Nephron (organoid): Measurements from ENCODE around the gene TNFRSF14.

Source experiments
- H3K27ac Mint-ChIP-seq, 3 experiments: 2 replicates each; pipeline ENCODE4 v1.8.0; 2020; ENCODE audit warnings: mixed read lengths in 3 of 3, mild to moderate bottlenecking in 2 of 3, moderate library complexity in 1 of 3
- H3K27me3 Mint-ChIP-seq: 2 replicates; pipeline ENCODE4 v1.8.0; 2021; ENCODE audit warnings: low read depth, mild to moderate bottlenecking, moderate library complexity, mixed read lengths
- H3K36me3 Mint-ChIP-seq: 2 replicates; pipeline ENCODE4 v1.8.0; 2020; ENCODE audit warnings: low read depth, mixed read lengths
- H3K4me1 Mint-ChIP-seq: 2 replicates; pipeline ENCODE4 v1.8.0; 2020; ENCODE audit warnings: mixed read lengths
- H3K4me3 Mint-ChIP-seq, 3 experiments: 2 replicates each; pipeline ENCODE4 v1.8.0; 2020; ENCODE audit warnings: mild to moderate bottlenecking in 3 of 3, mixed read lengths in 3 of 3, moderate library complexity in 2 of 3
- H3K9me3 Mint-ChIP-seq: 2 replicates; pipeline ENCODE4 v1.8.0; 2020; ENCODE audit warnings: mixed read lengths
- TF ChIP-seq, protein P1 (sequence below), 3 experiments: fragments of 200-600 bp; sonication (generic); IDR thresholded peaks; one replicate each; pipeline ENCODE4 v1.5.0; 2021; ENCODE audit warnings: antibody characterized with exemption in 3 of 3; ENCODE audit not compliant: unreplicated experiment in 3 of 3

The TNFRSF14 gene

DNA sequence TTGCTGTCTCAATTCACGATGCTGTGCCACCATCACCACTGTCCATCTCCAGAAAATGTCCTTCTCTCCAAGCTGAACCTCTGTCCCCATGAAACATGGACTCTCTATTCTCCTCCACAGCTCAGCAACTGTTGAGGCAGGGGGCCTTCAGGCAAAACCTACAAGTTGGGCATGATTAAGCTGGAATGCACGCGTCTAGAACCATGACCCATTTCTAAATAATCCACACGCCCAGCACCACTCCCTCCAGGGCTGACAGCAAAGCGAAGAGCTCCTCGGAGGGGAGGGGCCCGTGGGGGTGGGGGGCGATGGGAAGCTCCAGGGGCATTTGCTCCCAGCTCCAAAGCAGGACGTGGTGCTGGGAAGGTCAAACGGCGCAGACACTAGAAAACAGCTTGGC is 22.8 kb upstream of the TNFRSF14 start:
- peaks cover 23% of the 10 kb centered on the region for H3K4me1 Mint-ChIP-seq
- H3K9me3 Mint-ChIP-seq = no peaks in the 10 kb centered on the region
- no peaks in the 10 kb centered on the region for H3K36me3 Mint-ChIP-seq
- TF ChIP-seq, protein P1, sequence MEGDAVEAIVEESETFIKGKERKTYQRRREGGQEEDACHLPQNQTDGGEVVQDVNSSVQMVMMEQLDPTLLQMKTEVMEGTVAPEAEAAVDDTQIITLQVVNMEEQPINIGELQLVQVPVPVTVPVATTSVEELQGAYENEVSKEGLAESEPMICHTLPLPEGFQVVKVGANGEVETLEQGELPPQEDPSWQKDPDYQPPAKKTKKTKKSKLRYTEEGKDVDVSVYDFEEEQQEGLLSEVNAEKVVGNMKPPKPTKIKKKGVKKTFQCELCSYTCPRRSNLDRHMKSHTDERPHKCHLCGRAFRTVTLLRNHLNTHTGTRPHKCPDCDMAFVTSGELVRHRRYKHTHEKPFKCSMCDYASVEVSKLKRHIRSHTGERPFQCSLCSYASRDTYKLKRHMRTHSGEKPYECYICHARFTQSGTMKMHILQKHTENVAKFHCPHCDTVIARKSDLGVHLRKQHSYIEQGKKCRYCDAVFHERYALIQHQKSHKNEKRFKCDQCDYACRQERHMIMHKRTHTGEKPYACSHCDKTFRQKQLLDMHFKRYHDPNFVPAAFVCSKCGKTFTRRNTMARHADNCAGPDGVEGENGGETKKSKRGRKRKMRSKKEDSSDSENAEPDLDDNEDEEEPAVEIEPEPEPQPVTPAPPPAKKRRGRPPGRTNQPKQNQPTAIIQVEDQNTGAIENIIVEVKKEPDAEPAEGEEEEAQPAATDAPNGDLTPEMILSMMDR (IDR thresholded peaks at IDR 0.05; ENCODE audit: unreplicated experiment in 3 of 3) = no peak
- peak overlapping the region in 1 of 3 experiments; percentile 48 for H3K27ac Mint-ChIP-seq
- H3K27me3 Mint-ChIP-seq = peaks cover 71% of the 10 kb centered on the region
- H3K4me3 Mint-ChIP-seq = peak overlapping the region in 2 of 3 experiments; percentile 32 to 45

DNA sequence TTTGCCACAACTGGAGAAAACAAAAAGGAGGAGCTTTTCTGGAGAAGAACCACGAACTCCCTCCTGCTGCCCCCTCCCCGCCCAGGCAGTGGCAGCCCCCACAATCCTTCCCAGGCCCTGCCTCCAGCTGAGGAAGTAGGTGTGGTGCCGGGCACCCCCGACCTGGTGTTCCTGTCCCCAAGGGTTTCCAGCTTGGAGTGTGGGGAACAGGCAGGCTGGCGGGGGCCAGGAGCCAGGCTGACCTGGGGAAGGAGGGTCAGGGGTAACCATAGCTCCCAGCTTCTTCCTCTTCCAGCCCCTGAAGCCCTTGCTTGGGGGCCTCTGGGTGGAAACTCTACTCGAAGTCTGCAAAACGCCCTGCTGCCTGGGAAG is 21.9 kb upstream of the TNFRSF14 start:
- Mint-ChIP-seq H3K4me3 (no peak overlapping the region), H3K9me3 (no peaks in the 10 kb centered on the region), H3K27ac (peak overlapping the region in 1 of 3 experiments; percentile 42), H3K4me1 (peaks cover 17% of the 10 kb centered on the region), H3K36me3 (no peaks in the 10 kb centered on the region), H3K27me3 (peaks cover 66% of the 10 kb centered on the region)
- TF ChIP-seq, protein P1 (IDR thresholded peaks at IDR 0.05; ENCODE audit: unreplicated experiment in 3 of 3) = no peak

DNA sequence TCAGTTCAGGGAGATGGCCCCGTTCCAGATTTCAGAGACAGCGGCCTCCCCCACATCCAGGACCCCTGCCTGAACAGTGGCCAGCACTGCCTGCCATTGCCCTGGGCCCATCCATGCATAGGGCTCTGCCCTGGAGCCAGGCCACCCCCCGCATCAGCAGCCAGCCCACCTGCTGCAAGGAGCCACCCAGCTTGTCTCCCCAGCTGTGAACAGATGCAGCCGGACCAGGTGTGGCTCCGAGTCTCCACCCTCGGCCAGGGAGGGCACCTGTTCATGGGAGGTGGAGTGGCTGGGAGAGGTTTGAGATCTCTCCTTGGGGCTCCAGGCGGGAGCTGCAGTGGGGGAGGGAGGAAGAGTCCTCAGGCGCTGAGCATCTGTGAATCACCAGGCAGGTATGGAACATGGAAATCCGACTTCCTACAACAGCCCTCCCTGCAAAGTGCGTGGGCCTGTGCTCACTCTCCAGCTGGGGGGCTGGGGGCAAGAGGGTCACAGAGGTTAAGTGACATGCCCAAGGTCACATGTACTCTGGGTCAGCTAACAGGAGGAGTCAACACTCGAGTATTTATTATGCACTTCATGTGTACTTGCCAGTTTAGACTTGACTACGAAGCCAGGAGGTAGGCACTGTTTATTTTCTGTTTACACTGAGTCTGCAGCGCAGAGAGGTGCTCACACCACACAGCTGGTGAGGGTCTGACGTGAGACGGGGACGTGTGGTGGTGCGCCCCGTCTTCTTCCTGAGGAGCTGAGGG is 21.3 kb upstream of the TNFRSF14 start:
- Mint-ChIP-seq H3K9me3 (no peaks in the 10 kb centered on the region), H3K27me3 (peaks cover 60% of the 10 kb centered on the region), H3K4me1 (peaks cover 17% of the 10 kb centered on the region), H3K27ac (peak overlapping the region in 1 of 3 experiments; percentile 65), H3K4me3 (peak overlapping the region in 1 of 3 experiments; percentile 16), H3K36me3 (no peaks in the 10 kb centered on the region)
- TF ChIP-seq, protein P1 (IDR thresholded peaks at IDR 0.05; ENCODE audit: unreplicated experiment in 3 of 3) = no peak

DNA sequence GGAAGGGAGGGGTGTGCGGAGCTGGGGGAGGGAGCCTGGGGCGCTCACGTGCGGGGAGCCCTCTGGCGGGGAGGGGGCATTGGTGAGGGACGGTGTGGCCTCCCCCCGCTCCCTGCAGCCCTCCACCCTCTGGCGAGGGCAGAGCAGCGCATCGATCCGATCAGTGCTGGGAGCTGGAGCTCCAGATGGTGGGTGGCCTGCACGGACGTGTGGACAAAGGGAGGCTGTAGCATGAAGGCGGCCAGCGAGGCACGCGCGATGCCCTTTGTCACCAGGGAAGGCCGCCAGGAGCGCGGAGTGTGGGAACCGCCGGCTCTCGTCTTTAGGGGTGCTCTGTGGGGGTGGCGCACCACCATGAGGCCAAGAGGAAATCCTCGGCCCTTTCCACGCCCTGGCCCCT is 20.7 kb upstream of the TNFRSF14 start:
- H3K9me3 Mint-ChIP-seq = no peaks in the 10 kb centered on the region
- no peak overlapping the region for H3K27ac Mint-ChIP-seq
- no peaks in the 10 kb centered on the region for H3K36me3 Mint-ChIP-seq
- TF ChIP-seq, protein P1 (IDR thresholded peaks at IDR 0.05; ENCODE audit: unreplicated experiment in 3 of 3) = no peak
- H3K4me1 Mint-ChIP-seq = peaks cover 17% of the 10 kb centered on the region
- H3K27me3 Mint-ChIP-seq = peaks cover 56% of the 10 kb centered on the region
- no peak overlapping the region for H3K4me3 Mint-ChIP-seq

DNA sequence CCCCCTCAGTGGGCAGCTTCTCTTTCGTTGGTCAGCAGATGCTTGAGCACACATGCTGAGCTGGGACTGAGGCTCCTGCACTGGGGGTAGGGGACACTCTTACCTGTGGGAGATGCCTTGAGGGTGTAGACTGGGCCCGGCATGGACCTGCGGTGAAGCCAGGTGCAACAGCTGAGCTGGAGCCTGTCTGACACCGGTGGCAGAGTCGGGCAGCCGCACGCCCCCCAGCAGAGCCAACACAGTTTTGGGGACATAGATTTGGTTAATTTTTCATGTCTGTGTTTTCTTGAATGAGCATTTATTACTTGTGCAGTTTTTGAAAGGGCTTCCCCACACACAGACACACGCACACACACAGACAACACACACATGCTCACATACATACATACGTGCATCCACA is 20.2 kb upstream of the TNFRSF14 start:
- Mint-ChIP-seq H3K27me3 (peaks cover 51% of the 10 kb centered on the region), H3K36me3 (no peaks in the 10 kb centered on the region), H3K4me1 (peaks cover 17% of the 10 kb centered on the region), H3K4me3 (no peak overlapping the region), H3K27ac (no peak overlapping the region), H3K9me3 (no peaks in the 10 kb centered on the region)
- TF ChIP-seq, protein P1 (IDR thresholded peaks at IDR 0.05; ENCODE audit: unreplicated experiment in 3 of 3) = no peak

DNA sequence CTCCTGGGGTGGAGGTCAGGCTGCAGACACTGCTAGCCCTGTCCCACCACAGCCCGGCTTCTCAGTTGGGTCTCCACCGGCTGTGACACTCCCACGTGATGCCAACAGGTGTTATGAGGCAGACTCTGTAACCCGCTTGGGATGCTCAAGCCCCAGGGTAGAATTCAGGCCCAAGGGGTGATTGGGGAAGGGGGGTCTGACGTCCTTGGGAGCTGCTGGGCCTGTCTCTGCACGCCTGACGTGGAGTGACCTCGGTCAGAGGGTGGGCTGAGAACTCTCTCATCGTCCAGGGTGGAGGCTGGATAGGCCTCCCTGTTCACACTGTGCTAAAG is 18.4 kb upstream of the TNFRSF14 start:
- H3K27ac Mint-ChIP-seq = no peak overlapping the region
- TF ChIP-seq, protein P1 (IDR thresholded peaks at IDR 0.05; ENCODE audit: unreplicated experiment in 3 of 3) = no peak
- no peaks in the 10 kb centered on the region for H3K36me3 Mint-ChIP-seq
- peaks cover 35% of the 10 kb centered on the region for H3K27me3 Mint-ChIP-seq
- peaks cover 24% of the 10 kb centered on the region for H3K4me1 Mint-ChIP-seq
- H3K9me3 Mint-ChIP-seq = no peaks in the 10 kb centered on the region
- H3K4me3 Mint-ChIP-seq = no peak overlapping the region
